ENCODE measurements around the gene UNC119.

The UNC119 gene

GRCh38 chr17:28544402-28545140, 7.9 kb downstream of the UNC119 start:
- DNase-seq, result no peak
- ATAC-seq, result no peak

DNA sequence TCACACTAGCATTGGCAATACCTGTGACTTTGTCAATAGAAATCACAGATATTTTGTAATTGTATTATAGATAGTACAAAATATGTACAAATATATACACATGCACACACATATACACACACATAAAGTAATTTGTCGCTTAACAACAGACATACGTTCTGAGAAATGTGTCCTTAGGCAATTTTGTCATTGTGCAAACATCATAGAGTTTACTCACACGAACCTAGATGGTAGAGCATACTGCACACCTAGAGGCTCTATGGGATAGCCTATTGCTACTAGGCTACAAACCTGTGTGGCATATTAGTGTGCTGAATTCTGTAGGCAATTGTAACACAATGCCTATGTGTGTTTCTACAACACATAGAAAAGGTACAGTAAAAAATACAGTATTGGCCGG, 11.0 kb downstream of the UNC119 start:
- DNase-seq, result no peak
- ATAC-seq, result no peak

DNA sequence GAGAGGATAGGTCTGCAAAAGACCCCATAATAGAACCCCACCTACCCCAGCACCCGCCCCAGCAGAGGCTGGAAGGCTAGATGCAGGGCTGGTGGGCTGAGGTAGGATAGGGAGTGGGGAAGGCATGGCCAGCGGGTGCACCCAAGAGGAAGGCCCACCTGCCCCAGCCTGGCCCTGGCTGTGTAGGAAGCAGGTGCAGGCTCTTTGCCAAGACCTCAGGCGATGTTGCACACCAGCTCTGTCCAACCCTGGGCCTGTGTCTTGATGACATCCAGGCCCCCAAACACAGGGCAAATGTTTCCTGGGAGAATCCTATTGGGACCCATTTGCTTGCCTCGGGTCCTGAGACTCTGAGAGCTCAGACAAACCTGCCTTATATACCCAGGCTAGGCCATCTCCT, 12.2 kb downstream of the UNC119 start:
- no peak for ATAC-seq
- no peak for DNase-seq

DNA sequence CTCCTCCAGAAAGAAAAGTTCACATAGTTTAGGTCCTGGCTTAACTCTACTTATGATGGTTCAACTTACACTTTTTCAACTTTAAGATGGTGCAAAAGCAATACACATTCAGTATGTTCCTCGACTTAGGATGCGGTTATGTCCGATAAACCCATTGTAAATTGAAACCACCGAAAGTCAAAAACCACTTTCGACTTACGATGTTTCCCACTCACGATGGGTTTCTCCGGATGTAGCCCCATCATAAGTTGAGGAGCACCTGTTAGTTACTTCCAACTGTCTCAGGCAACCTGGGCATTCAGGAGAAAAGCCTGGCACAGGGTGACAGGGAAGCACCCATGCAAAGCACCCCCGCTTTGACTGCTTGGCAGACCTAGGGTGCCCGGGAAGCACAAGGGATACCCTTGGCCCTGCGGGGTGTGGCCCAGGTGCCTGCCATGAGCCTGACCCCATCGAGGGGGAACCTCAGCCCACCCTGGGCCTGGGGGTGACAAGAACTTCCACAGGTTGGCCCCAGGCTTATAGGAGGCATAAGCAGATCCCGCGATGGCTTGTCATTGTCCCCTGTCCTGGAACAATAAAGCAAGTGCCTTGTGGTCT, 14.0 kb downstream of the UNC119 start:
- no peak for ATAC-seq
- DNase-seq, result no peak

DNA sequence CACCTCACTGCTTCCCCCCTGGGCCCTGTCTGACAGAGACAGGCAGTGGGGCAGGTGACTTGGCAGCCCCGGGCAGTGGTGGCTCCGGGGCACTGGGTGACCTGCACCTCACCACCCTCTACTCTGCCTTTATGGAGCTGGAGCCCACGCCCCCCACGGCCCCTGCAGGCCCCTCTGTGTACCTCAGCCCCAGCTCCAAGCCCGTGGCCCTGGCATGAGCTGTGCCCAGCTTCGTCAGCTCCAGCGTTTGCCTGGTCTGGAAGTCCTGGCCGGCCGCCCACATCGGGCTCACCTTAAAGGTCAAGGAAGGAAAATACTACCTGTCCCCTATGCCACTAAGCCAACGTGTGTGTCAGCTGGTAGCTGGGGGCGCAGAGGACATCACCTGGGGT, 15.2 kb downstream of the UNC119 start:
- no peak for DNase-seq
- no peak for ATAC-seq

DNA sequence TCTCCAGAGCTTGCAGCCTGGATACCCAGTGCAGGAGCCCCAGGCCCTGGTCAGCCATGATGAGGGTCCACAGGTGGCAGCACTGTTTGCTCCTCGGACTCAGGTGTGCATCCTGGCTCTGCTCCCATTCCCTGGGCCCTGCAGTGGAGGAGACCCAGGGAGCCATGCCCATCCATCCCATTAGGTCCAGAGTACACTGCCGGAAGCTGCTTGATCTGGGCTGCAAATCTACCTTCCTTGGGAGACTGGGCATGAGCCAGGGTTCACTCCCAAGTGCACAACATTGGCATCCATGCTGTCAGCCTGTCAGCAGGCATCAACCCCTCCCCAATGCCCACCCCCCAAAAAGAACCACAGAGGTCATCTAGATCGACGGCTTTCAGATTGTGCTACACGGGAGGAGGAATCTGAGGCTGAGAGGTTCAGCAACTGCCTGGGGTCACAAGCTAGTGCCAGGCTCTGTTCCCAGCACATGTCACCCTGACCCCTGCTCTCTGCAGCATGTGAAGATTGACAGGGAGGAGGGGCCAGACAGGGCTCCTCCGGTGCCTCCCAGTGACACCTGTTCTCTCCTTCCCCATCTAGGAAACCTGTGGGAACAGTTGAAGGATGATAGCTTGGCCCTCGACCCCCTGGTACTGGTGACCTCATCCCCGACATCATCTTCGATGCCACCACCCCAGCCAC, 15.7 kb downstream of the UNC119 start:
- no peak for DNase-seq
- ATAC-seq, result no peak

- no peak for ATAC-seq
- no peak for DNase-seq
Measured at GRCh38 chr17:28534740-28535375, 17.6 kb downstream of the UNC119 start.

DNA sequence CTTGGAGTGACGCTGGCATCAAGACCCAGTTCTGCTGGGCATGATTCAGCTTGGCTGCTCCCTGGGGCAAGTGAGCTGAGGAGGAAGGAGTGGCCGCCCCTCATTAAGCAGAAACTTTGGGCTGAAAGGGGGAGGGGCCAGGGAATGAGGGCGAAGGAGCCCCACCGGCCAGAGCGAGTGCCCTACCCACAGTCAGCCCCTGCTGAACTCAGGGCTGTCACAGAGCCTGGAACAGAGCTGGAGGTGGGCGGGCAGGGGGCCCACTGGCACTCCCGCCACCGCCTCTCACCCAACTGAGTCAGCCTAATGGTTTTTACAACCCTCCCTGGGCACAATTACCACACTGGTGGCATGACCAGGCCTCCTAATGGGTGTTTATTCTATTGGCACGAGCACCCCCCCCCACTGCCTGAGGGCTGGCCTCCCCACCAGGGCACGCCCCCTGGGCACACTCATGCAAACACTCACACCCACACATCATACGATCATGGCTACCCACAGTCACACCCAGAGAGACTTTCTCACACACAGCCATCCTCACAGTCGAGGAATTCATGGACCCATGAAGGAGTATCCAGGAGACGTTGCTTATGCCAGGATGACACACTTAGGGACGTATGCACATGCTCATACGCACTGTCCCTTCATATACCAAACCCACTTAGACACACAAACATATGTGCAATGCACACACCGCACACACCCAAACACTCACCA, 19.2 kb downstream of the UNC119 start:
- ATAC-seq (no peak), DNase-seq (no peak)

DNA sequence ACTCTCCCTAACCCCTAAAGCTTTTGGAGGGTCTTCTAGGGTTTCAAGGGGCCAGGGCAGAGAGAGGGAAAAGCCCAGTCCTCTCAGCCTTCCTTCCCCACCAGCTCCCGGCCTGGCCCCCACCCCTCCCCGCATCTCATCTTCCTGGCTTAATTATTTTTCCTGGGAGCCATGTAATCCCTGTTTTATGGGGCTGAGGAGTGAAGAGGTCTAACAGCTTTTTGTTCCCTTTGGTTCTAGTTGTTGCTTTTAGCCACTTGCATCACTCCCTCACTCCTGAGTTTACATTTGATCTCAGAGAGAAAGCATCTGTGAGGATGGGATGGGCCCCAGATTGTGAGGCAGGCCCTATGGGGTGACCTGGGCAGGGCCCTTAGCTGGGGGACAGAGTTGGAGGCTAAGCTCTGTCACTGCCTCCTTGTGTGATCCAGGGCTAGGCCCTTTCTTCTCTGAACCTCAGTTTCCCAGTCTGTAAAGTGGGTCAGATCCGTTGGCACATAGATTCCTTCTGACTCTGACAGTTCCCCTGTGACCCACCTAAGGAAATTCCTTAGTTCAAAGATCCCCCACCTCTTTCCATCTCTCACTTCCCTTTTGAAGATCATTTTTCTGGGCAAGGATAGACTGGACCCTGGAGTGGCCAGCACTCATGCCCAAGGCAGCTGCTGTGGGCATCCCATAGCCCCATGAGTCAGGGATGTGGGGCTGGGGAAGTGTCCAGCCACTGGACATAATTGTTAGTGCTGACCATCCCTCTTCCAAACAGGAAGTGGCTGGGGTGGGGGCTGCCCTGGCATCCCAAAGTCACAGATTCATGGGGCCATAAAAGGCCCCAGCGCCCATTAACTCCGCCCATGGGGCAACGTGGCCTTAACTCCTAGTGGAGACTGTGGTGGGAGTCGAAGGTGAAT, 20.1 kb downstream of the UNC119 start:
- no peak for ATAC-seq
- no peak for DNase-seq

GRCh38 chr17:28530926-28531325, 21.5 kb downstream of the UNC119 start:
- DNase-seq (no peak), ATAC-seq (no peak)

GRCh38 chr17:28530250-28530649, 22.2 kb downstream of the UNC119 start:
- no peak for ATAC-seq
- DNase-seq, result no peak

DNA sequence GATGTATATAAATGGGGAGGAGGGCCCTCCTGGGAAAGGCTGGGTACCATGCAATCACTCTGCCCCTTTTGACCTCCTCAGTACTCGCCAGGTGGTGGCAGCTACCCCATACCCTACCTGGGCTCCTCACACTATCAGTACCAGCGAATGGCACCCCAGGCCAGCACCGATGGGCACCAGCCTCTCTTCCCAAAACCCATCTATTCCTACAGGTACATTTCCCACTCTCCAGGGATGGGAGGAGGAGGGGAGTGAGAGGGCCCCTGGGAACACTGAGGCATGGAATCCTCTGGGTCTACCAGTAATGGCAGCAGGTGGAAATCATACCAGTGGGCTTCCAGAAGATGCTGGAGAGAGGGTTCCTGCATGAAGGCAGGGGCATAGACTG, 23.4 kb downstream of the UNC119 start:
- DNase-seq (no peak), ATAC-seq (no peak)

DNA sequence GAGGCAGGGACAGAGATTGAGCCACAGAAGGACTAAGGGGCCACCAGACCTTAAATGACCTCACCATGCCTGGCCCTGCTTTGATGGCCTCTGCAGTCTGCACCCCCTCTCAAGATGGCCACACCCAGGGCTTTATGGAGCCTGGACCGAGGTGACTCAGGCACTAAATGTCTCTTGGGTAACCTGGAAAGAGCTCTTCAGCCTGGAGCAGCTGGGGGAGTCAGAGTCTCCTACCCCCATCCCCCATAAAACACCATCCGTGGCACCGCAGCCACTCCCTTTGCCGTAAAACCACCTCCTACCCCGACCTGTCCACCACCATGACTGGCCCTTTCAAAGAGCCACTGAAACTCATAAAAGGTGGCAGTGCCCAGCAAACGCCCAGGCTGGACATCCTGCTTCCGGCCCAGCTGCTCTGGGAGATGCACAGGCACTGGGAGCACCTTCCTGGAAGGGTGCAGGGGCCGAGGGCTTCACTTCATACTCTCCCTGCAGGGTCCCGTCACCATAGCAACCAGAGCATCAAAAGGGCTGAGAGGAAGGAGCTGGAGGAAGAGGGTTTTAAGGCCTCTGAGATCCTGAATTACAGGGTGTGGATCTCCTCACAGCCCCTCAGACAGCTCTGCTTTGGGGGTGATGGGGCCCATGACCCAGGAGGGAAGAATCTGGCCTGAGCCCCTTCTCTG, 24.0 kb downstream of the UNC119 start:
- no peak for DNase-seq
- ATAC-seq, result no peak

DNA sequence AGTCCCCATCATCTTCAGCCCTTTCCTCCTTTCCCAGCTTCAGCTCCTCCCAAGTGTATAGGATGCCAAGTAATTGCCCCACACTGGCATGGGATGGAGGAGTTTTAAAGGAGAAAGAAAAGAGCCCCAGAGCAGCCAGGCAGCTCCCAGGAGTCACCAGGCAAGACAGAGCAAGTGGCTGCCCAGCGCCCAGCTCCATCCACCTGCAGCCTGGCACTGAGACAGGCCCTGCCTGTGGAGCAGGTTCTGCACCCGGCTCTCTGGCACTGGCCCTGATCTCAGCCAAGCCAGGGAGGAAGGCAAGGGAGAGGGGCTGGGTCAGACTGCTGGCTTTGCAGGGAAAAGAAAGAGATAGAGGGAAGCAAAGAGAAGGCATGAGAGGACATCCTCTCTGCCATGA, 24.6 kb downstream of the UNC119 start:
- ATAC-seq, result no peak

GRCh38 chr17:28527181-28527681, 25.2 kb downstream of the UNC119 start:
- ATAC-seq, result no peak
- DNase-seq, result no peak

More for the DNA sequence above, 24.6 kb downstream of the UNC119 start:
- no peak for DNase-seq

DNA sequence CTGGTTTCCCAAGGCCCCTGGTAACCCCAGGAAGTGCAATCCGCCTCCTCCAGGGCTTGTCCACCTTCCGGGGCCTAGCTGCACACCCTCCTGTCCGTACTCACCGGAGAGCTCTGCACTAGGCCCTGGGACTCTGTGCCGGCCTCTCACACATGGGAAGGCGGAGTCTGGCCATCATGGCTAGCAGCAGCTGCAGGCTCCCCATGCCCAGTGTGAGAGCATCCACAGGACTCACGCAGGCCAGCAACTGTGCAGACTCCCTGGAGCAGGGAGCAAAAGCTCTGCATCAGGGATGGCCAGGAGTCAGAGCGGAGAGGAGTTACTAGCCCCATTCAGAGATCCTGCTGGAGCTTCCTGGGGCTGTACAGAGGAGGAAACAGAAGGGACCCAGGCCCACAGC, 26.0 kb downstream of the UNC119 start:
- DNase-seq (no peak), ATAC-seq (no peak)

GRCh38 chr17:28524476-28525424, 27.7 kb downstream of the UNC119 start:
- no peak for DNase-seq
- ATAC-seq, result no peak

DNA sequence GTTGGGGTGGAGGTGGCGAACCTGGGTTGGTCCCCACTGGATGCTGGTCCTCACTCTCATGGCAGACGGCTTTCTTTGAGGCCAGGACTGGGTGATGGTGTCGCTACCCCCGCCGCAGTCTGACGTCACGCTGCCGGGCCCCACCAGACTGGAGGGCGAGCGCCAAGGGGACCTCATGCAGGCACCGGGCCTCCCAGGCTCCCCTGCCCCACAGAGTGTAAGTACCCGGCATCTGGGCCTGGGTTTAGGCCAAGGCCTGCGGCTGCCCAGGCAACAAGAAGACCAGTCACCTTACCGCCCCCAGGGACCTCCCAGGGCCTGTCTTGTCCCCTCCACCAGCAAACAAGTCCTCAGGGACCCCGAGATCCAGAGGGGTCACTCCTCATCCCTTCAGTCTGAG, 28.5 kb downstream of the UNC119 start:
- no peak for ATAC-seq

DNA sequence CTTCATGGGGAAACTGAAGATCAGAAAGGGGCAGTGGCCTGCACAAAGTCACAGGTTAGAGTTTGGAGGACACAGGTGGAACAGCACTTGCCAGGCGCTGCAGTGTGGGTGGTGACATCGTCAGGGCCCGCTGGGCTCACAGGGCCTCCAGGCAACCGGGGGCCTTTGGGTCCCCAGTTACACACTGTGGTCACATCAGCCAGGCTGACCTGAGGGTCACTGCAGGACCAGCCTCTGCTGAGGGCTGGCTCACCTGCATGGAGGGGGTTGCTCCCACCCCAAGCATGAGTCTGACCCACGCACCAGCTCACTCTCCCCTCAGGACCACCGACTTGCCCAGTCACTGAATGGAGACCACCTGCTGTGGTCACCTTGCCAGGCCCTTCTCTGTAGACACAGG, 29.2 kb downstream of the UNC119 start:
- no peak for ATAC-seq
- no peak for DNase-seq

More for the DNA sequence above, 28.5 kb downstream of the UNC119 start:
- no peak for DNase-seq

Data from stimulated activated naive CD8-positive, alpha-beta T cell treated with anti-CD3 and anti-CD28 coated beads, Interleukin-15, Interleukin-2, amounts not matched to agents 100 U/mL and 50 U/mL, for 24 hours (primary cell).